Measurements from ENCODE around the gene LMTK2. TPM values are rescaled to one million over a fixed set of nuclear protein-coding genes. Genes with fewer than 3 reads are reported as not detected.
"Not testable (repeated sequence)": the region's sequence is repeated elsewhere in the genome, so short reads cannot be mapped to it uniquely, and the experiment has no call there.

The LMTK2 gene
- total RNA-seq, 1 donor from 2014 or later = 10.6 TPM

DNA sequence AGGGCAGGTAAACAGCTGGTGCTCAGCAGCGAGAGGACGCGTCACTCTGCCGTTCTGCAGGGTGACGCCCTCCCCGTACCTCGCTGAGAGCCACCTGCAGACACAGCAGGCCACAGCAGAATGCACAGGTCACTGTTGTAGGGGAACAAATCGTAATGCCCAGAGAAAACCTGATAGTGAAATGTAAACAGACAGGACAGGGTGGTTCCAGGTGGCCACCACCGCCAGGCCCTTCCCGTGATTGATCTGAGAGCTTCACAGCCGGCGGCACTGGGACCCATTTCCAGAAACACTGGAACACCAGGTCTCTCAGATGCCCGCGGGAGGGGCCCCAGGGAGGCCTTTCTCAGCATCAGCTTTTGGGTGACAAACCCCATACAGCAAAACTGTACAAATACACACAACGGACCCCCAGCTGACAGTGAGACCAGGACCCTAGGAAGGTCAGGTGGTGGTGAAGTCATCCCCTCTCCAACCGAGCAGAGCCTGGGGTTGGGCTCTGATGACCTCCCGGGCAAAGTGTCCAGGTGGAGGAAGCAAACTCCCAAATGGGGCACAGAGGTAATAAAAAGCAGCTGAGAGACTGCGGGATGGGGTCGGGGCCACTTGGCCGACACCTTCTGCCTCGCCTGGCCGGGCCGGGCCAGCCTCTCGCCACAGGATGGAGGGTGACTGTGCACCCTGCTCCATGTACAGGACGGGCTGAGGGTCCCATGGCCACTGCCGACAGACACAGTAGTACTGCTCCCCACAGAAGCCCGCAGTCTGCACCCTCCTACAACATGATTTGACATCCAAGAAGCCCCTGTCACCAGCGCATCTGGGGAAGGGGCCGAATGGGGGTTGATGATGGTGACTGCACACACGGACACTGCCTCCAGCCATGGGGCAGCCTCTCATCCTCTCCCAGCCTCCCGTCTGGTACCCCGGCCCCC lies 109.2 kb downstream of the LMTK2 start:
- no peak for DNase-seq (ENCODE audit: low read depth)
- no peak for TF ChIP-seq CTCF (conservative IDR thresholded peaks at IDR 0.05; ENCODE audit: low read depth, low read length)
- H3K4me3 ChIP-seq (ENCODE audit: low read depth, low read length) = no peak overlapping the region

DNA sequence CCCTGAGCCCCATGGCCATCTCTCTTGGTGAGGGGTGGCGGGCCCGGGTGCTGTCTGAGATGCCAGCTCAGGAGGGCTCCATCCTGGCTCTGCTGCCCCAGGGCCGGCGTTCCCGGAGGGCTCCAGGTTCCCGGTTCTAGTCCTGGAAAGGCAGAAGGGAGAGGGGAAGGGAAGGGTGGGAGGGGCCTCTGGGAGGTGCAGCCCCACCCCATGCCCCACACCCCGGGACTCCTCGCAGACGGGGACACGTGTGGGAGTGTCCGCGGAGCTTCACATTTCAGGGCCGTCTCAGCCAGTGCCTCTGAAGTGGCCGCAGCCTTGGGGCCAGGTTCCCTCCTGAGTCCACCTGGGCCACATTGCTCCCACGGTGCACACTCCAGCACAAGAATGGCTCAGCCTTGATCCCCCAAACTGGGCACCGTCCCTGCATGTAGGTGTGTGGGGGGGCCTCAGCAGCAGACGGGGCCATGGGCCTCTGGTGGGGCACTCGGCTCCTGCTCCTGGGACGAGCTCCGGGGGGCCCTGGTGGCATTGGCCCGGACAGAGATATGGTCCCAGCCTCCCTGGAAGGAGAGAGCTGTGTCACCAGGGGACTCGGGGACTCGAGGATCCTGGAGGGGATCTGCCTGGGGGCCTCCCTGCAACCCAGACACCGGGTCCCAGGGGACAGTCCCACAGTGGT lies 110.4 kb downstream of the LMTK2 start:
- no peak for DNase-seq (ENCODE audit: low read depth)
- H3K4me3 ChIP-seq (ENCODE audit: low read depth, low read length) = no peak overlapping the region
- TF ChIP-seq CTCF (conservative IDR thresholded peaks at IDR 0.05; ENCODE audit: low read depth, low read length) = no peak

DNA sequence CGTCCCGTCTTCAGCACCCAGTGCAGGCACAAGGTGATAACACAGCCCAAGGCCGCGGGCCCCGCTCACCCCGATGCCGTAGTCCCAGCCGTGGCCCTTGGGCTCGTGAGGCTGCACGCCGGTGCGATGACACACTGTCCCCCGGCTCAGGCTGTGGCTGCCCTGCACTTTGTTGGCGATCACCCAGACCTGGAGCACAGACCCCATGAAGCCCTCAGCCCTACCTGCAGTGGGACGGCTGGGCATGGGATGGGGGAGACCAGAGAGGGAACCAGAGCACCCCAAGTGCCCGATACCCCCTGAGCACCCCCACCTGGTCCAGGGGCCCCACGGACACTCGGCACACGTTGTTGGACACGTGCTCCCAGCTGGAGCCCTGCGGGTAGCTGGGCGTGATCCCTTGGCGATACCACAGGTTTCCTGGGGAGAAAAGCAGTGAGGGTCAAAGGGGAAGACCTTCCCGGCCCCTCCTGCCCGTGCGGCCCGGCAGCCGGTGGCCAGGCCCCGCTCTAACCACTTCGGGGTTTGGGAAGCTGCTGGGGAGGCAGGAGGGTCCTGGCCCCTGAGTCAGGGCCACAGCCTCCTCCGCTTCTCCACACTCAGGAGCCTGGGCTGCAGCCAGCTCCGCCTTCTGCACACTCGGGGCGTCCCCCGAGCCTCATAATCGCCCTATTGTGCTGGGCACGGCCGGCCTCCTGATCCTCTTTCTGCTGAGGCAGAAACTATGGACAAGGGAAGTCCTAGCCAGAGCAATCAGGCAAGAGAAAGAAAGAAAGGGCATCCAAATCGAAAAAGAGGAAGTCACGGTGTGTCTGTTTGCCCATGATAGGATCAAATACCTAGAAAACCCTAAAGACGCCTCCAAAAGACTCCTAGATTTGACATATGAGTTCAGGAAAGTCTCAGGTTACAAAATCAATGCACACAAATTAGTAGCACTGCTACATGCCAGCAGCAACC lies 111.2 kb downstream of the LMTK2 start:
- DNase-seq (ENCODE audit: low read depth) = no peak
- no peak for TF ChIP-seq CTCF (conservative IDR thresholded peaks at IDR 0.05; ENCODE audit: low read depth, low read length)
- no peak overlapping the region for H3K4me3 ChIP-seq (ENCODE audit: low read depth, low read length)

DNA sequence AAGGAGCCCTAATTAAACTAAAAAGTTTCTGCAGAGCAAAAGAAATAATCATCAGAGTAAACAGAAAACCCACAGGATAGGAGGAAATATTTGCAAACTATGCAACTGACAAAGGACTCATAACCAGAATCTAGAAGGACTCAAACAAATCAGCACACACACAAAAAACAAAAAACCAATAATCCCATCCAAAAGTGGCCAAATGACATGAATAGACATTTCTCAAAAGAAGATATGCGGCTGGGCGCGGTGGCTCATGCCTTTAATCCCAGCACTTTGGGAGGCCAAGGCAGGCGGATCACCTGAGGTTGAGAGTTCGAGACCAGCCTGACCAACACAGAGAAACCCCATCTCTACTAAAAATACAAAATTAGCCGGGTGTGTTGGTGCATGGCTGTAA lies 112.7 kb downstream of the LMTK2 start:
- H3K4me3 ChIP-seq (ENCODE audit: low read depth, low read length); DNase-seq (ENCODE audit: low read depth): not testable (repeated sequence)

GRCh38 chr7:98221611-98222532 lies 115.2 kb downstream of the LMTK2 start:
- no peak overlapping the region for H3K4me3 ChIP-seq (ENCODE audit: low read depth, low read length)
- no peak for TF ChIP-seq CTCF (conservative IDR thresholded peaks at IDR 0.05; ENCODE audit: low read depth, low read length)
- no peak for DNase-seq (ENCODE audit: low read depth)

DNA sequence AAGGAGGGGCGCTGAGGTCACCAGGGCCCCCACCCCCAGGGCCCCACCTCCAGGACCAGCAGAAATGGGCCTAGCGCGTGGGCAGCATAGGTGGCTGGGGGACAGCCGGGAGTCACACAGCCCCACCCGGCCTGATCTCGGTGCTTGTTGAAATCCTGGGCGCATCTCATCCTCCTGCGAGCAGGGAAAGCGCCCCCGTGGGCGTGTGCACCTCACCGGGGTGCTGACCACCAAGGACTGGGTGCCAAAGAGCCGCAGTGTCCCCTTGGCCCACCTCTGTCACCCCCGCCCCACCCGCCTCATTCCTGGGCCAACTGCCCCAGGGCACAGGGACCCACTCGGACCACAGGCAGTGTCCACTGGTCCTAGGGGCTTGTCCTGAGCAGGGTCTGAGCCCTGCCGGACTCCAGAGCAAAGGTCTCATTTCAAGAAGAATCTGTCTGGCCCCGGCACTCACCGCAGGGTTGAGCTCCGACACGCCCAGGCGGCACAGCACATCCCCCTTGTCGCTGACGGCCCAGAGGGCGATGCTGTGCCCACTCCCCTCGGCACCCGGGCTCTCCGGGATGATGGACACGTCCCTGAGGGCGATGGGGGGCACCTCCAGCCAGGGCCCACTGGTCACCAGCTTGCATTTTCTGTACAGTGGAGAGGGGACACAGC lies 116.0 kb downstream of the LMTK2 start:
- DNase-seq (ENCODE audit: low read depth) = no peak
- H3K4me3 ChIP-seq (ENCODE audit: low read depth, low read length) = no peak overlapping the region
- TF ChIP-seq CTCF (conservative IDR thresholded peaks at IDR 0.05; ENCODE audit: low read depth, low read length) = no peak

Measured in epithelial cell of proximal tubule (primary cell).